ENCODE data around the gene MAPK14.
"Not testable (repeated sequence)": the region's sequence is repeated elsewhere in the genome, so short reads cannot be mapped to it uniquely, and the experiment has no call there.

MAPK14 gene

DNA sequence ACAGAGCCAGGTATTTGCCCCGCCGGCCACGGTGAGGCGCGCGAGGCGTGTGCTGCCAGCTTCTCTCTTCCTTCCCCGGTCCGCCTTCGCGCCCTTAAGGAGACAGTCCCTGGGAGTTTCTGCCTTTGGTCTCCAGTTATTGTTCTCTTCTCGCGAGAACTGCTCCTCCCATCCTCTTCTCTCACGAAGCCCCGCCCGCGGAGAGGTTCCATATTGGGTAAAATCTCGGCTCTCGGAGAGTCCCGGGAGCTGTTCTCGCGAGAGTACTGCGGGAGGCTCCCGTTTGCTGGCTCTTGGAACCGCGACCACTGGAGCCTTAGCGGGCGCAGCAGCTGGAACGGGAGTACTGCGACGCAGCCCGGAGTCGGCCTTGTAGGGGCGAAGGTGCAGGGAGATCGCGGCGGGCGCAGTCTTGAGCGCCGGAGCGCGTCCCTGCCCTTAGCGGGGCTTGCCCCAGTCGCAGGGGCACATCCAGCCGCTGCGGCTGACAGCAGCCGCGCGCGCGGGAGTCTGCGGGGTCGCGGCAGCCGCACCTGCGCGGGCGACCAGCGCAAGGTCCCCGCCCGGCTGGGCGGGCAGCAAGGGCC, at the start of gene MAPK14:
TSS of gene MAPK14 (plus strand) at position 308 of the 587 bp plus-strand sequence. CDS start 350 bp downstream, outside the sequence.
- peak; percentile 100 for DNase-seq (ENCODE audit: low read depth)

DNA sequence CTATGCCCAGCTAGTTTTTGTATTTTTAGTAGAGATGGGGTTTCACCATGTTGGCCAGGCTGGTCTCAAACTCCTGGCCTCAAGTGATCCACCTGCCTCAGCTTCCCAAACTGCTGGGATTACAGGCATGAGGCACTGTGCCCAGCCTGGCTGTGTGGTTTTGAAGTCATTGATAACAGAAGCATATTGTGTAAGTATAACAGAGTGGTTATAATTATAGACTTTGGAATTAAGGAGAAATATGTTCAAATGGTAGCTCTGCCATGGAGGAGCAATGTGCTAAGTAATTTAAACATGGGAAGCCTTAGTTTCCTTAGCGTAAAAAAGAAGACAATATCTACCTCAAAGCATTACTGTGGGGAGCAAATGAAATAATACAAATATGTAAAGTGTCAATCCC, 47.5 kb upstream of the MAPK14 start:
- DNase-seq (ENCODE audit: low read depth), result not testable (repeated sequence)

DNA sequence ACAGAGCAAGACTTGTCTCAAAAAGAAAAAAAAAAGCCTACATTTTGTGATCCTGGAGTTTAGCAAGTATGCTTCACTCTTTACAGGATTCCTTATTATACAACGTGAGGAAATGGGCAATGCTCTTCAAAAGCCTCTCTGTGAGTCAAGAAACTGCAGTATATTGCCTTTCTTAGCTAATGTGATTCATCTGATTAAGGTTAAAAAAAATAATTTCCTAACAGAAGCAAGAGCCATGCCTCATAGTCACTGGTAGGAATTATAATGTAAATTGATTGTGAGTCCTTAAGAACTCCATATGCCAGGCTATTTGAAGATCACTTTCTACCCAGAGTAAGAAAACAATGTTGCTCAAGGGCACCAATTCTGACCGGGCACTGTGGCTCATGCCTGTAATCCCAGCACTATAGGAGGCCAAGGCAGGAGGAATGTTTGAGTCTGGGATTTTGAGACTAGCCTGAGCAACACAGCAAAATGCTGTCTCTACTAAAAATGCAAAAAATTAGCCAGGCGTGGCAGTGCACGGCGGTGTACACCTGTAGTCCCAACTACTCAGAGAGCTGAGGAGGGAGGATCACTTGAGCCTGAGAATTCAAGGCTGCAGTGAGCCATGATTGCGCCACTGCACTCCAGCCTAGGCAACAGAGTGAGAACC, 46.5 kb upstream of the MAPK14 start:
- DNase-seq (ENCODE audit: low read depth), result no peak

- DNase-seq (ENCODE audit: low read depth), result no peak
Measured at GRCh38 chr6:35984701-35985100, 42.9 kb upstream of the MAPK14 start.

DNA sequence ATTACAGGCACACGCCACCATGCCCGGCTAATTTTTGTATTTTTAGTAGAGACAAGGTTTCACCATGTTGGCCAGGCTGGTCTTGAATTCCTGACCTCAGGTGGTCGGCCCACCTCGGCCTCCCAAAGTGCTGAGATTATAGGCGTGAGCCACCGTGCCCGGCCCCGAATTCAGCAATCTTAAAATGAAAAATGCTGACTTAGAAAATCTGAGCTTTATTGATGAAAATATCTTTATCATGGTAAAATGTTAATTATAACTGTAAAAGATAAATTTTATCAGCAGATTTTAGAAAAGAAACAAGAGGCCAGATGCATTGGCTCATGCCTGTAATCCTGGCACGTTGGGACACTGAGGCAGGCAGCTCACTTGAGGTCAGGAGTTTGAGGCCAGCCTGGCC, 39.6 kb upstream of the MAPK14 start:
- not testable (repeated sequence) for DNase-seq (ENCODE audit: low read depth)

GRCh38 chr6:35993150-35993549, 34.5 kb upstream of the MAPK14 start:
- DNase-seq (ENCODE audit: low read depth), result no peak

- DNase-seq (ENCODE audit: low read depth), result no peak
Measured at GRCh38 chr6:36000451-36000850, 27.2 kb upstream of the MAPK14 start.

DNA sequence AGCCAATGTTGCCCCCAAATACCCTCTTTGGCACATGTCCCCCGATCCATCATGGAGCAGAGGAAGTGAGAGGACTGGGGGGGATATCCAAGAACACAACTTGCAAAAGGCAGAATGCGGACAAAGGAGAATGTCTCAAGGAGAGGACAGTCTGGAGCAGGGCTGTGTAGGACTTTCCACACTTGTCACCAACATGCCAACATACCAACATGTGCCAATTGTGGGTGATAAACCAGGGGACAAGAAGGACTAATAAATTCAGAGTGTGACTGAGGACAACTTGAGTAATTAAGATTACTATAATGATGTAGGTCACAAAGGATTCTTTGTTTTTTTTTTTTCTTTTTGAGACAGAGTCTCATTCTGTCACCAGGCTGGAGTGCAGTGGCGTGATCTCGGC, 11.9 kb upstream of the MAPK14 start:
- DNase-seq (ENCODE audit: low read depth), result no peak

GRCh38 chr6:36018339-36018738, 9.3 kb upstream of the MAPK14 start:
- DNase-seq (ENCODE audit: low read depth), result no peak

DNA sequence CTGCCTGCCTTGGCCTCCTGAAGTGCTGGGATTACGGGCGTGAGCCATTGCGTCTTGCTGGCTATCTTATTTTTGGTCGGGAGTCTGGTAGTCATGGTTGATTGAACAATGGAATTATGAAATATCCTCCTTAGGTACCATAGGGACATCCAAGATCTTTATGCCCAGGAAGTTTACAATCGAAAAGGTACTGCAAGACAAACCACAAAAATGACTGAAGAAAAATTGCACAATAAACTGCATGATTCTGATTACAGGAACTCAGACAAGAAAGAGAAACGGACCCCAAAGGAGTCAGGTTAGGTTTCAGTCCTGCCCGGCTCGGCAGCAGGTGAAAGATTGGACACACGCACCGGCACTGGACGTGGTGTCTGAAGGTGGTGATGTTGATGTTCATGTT, 8.4 kb upstream of the MAPK14 start:
- DNase-seq (ENCODE audit: low read depth), result no peak

GRCh38 chr6:36020154-36020553, 7.5 kb upstream of the MAPK14 start:
- no peak for DNase-seq (ENCODE audit: low read depth)

DNA sequence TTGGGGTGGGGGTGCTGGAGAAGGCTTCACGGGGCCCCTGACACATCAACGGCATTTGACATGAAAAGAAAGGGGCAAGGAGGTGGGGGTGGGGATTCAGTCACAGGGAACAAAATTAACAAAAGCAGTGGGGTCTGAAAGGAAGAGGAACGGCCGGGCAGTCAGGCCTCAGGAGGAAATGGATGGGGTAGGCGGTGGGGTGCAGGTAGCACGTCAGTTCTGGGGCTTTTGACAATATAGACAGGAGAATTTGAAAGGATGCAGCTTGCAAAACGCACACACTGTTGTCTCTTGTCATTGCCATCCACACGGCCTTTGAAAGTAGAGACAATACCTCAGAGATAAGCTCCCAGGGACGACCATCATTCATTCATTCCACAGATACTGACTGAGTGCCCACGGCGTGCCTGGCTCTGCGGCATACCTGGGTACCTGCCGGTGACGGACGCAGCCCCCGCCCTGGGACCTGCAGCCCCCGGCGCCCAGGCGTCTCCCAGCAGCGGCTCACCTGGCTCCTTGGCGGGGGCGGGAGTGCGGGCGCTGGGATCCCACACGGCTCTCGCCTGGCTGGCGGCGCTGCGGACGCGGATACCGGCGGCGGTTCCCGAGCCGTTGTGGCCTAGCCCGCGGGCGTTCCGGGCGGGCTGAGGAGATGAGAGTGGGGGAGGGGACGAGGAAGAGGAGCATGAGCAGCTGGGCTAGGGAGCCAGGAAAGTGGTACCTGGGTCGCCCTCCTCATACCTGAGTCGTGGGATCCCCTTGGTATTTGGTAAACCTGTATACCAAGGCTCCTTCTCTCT, 3.4 kb upstream of the MAPK14 start, which contains the start of gene SLC26A8:
TSS of gene SLC26A8 (minus strand) at position 646 of the 800 bp plus-strand sequence. CDS start 4,934 bp downstream, outside the sequence.
- no peak for DNase-seq (ENCODE audit: low read depth)

GRCh38 chr6:36025260-36025931, 2.2 kb upstream of the MAPK14 start:
- peak; percentile 54 for DNase-seq (ENCODE audit: low read depth)

GRCh38 chr6:36025932-36026327, 1.7 kb upstream of the MAPK14 start:
- peak; percentile 72 for DNase-seq (ENCODE audit: low read depth)

GRCh38 chr6:36028088-36028876, 674 bp downstream of the MAPK14 start:
- peak; percentile 35 for DNase-seq (ENCODE audit: low read depth)

DNA sequence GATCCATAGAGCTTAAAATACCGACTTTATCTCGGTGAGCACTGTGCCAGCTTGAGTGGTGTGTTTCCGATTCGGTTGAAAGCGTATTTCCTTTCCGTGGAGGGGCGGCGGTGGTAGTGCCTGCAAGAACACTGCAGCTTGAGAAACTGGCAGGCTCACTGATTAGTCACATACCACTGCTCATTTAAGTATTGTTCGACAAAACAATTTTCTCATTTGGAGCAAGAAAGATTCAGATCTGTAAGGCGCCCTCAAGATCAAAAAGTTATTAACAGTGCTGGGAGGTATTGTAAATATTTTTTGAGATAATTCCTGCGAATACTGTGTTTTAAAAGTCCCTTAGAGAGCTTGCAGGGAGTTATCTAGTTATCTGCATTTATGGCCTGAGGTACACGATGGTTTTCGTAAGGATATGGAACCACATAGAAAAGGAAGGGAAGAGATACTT, 1.3 kb downstream of the MAPK14 start:
- DNase-seq (ENCODE audit: low read depth), result peak; percentile 79

GRCh38 chr6:36029464-36029863, 1.9 kb downstream of the MAPK14 start:
- DNase-seq (ENCODE audit: low read depth), result peak; percentile 80

GRCh38 chr6:36032261-36032660, 4.7 kb downstream of the MAPK14 start:
- no peak for DNase-seq (ENCODE audit: low read depth)

GRCh38 chr6:36033144-36033543, 5.5 kb downstream of the MAPK14 start:
- not testable (repeated sequence) for DNase-seq (ENCODE audit: low read depth)

DNA sequence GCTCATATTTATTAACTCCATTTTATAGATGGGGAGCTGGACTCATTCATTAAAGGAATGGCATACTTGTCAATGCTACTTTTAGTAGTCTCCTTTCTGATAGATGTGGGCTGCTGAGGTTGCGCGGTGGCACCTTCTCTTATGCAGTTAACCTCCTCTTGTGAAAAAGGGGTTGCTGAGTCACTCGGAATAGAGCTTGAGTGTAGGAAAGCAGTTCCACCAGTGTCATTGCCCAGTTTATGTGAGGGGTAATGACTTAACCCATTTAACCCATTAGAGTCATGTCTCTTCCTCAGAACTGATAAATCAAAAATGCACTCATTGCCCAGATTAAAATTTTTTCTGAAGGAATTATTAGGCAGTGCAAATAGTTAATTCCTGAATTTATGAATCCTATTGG, 6.3 kb downstream of the MAPK14 start:
- DNase-seq (ENCODE audit: low read depth), result peak; percentile 25

- no peak for DNase-seq (ENCODE audit: low read depth)
Measured at GRCh38 chr6:36034441-36034840, 6.8 kb downstream of the MAPK14 start.
